ENCODE results near the gene ALX3.
"Not testable (repeated sequence)": the region's sequence is repeated elsewhere in the genome, so short reads cannot be mapped to it uniquely, and the experiment has no call there.

The ALX3 gene

DNA sequence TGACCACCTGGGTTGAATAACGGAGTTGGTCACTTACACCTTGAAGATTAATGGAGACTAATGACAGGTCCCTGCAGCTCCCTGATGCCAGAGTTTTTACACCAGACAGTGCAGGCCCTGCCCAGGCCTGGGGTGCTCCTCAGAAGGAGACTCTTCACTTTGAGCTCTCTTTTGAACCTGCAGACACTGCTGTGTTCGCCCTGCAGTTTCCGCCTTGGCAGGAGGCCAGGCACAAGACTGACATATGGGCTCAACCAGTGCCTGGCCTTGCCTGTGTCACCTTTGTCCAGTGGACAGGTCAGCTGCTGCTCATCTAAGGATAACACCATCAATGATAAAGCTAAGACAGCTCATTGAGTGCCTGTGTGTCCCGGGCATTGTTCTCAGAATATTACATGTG lies 30.8 kb downstream of the ALX3 start:
- no peak for DNase-seq

DNA sequence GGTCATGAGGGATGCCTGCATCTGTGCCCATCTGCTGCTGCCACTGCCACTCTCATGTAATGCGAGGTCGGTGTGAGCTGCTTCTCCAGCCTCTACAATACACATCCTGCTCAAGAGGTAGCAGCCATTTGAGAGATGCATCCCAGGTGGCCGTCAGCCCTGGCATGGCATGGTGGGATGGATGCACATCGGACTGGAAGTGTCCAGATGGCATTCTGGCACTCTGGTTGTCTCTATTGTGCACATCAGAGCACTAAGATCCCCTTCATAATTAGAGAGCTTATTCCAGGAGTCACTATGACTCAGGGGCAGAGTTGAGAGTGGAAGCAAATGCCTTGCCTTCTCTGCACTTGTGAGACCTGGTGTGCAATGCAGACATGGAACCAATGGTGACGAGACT lies 32.2 kb downstream of the ALX3 start:
- DNase-seq: no peak

DNA sequence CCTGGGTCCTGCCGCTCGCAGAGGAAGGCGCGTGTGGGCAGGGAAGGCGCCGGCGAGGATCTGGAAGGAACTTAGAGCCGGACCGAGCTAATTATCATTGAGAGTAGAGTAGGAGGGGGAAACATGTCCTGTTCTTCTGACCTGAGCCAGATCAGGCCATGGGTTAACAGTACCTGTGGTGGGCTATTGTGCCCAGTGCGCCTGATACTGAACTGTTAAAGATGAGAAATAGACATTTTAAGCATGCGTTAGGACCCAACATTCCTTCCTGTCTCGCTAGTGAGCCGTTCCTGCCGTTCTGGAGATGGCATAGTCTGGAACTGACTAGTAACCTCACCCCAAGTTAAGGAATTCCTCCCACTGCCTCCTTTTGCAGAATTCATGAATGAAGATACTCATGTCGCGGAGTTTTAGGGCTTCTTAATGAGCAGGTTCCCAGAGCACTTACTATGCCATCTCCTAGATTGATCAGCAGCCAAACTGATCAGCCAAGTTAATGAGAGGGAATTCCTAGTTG lies 35.2 kb downstream of the ALX3 start:
- no peak for DNase-seq

DNA sequence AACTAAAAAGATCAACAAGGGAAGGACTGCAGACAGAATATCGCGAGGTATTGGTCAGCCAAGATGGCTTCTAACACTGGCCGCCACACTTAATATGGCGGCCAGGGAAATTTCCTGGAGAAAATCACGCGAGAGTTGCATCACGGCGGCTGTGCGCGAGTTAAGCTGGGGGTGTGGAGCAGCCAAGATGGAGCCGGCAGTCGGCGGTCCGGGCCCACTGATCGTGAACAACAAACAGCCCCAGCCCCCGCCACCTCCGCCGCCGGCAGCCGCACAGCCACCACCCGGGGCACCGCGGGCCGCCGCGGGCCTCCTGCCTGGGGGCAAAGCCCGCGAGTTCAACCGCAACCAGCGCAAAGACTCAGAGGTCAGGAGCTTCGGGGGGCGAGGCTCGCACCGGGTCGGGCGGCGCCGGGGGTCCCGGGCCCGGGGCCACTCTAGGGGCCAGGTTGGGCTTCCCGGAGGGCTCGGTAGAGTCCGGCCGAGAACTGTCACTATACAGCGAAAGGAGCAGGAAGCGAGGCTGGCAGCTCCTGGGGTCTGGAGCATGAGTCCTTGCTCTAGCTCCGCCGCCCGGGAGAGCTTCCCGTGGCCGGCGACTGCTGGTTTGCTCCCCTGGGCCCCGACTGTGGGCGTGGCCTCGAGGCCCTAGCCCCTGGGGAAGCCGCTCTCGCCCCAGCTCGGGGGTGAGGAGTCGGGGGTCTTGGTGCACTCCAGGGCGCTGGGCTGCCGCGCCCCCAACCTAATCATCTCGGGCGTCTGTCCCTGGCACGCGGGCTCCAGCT lies 35.8 kb downstream of the ALX3 start, which contains the start of gene STRIP1:
Gene STRIP1, plus strand, starts transcription at position 174 of the 785 bp plus-strand sequence. Its CDS starts 14 bp downstream, at position 188.
- DNase-seq: peak; percentile 87

DNA sequence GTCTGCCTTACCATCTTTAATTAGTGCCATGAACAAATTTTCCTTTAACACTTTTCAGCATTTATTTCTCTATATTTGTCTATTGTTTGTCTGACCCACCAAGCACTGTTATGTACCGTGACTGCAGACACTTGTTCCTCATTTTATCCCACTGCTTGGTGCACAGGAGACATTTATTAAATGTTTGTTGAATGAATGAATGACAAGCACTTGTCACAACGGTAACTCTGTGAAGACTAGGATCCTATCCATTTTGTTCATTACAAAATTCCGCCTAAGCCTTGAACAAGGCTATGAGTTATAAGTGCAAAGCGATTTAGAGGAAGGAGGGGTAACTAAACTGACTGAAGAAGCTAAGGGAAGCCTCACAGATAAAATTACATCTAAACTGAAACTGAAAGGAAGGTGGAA lies 36.4 kb downstream of the ALX3 start:
- no peak for DNase-seq

DNA sequence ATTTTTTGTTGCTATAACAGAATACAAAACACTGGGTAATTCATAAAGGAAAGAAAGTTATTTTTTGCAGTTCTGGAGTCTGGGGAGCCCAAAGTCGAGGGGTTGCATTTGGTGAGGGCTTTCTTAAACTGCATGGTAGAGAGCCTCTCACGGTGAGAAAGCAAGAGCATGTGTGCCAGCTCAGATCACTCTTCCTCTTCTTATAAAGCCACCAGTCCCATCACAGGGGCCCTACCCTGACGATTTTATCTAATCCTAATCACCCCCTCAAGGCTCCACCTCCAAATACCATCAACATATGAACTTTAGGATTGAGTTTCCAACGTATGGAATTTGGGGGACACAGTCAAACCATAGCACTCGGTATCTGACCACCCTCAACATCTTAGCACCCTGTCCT lies 37.1 kb downstream of the ALX3 start:
- DNase-seq: no peak

DNA sequence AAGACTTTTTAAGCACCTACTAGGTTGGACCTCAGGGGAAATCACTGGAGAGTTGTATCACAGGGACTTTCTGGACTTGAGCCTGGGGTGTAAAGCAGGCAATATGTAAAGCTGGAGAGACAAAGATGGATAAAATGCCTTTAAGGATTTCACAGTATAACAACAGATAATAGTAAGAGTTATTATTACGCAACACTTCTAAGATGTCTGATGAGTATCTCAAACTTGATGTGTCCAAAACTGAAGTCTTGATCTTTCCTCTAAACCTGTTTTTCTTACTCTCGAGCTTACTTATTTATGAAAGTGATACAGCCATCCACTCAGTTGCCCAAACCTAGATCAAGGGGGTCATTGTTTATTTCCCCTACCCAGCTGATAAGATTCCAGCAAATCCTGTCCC lies 38.1 kb downstream of the ALX3 start:
- DNase-seq: no peak

DNA sequence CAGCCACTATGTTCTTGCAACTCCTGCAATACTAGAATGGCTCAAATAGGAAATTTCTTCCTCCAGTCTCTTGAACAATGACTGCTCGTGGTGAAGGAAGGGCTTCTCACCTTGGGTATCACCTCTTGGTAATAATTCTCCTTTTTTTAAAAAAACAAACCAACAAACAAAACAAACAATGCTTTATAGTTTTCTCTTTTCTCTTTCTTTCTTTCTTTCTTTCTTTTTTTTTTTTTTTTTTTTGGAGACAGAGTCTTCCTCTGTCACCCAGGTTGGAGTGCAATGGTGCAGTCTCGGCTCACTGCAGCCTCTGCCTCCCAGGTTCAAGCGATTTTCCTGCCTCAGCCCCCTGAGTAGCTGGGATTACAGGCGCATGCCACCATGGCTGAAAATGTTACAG lies 39.8 kb downstream of the ALX3 start:
- DNase-seq: not testable (repeated sequence)

DNA sequence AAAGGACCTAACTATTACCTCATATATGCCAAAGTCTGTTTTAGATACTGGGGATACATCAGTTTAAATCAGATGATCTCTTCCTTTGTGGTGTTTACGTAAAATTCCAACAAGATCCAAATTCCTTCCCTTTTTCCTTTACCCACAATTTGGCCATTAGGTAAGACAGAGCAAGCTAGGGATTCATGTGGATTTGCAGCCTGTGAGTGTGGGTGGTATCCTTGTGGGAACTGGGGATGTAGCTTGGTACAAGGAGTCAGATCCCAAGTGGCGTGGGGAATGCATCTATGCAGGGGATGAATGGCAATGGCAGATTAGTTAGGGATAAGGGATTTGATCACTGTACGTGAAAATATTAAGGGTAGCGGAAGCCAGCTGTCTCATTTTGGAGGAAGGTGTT lies 45.9 kb downstream of the ALX3 start:
- DNase-seq: no peak

DNA sequence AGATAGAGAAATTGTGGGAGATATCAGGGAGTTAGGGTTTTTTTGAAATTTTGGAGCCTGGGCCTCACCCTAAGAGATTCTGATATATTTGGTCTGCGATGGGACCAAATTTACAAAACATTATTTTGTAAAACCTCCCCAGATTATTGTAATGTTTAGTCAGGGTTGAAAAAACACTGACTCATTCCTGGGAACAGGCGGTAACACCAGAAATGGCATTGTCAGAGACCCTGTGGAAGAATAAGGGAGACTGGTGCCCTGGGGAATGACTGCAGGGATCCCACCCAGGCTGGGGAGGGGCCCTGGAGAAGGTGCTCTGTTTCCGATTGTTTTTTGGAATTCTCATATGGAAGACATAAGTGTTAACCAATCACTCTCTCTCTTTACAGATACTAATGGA lies 49.2 kb downstream of the ALX3 start:
- no peak for DNase-seq

DNA sequence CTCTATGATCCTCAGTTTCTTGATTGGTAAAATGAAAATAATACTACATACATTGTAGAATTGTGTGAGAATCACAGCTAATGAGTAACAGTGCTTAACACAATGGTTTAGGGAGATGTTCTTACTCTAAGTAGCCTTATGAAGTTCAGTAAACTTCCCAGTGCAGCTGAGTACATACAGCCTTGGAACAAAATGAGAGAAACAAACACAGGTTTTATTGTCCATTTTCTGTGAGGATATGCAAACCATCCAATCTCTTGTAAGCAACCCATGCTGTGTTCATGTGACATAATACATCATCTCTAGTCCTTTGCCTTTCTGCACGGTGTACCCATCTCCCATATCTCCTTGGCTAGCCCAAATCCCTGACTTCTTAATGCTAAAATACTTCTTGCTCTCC lies 50.7 kb downstream of the ALX3 start:
- DNase-seq: no peak

DNA sequence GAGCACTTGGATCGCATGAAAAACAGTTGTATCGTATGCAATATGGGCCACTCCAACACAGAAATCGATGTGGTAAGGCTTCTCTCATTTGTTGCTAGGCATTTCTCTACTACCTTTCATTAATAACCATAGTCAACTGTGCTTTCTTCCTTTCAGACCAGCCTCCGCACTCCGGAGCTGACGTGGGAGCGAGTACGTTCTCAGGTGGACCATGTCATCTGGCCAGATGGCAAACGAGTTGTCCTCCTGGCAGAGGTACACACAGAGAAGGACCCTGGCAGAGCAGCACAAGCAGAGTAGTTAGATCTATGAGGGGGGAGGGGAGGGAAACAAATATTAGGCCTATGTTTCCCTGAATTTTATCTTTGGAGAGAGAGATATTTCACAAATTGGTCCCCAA lies 52.1 kb downstream of the ALX3 start:
- DNase-seq: no peak

DNA sequence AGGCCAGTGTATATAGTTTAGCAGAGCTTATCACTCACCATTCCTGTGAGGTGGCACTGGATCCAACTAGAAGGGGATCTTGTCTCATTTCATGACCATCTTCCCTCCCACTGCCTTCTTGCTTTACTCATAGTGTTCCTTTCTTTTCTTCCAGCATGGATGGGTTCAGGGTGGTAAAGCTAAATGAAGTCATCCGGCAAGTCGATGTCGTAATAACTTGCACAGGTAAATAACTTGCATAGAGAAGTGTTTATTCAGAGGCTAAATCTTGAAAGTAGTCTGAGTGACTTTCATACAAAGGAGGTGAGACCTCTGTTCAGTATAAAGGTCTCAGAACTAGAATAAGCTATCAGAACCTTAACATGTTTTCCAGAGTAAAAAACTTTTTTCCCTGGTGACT lies 52.7 kb downstream of the ALX3 start:
- no peak for DNase-seq

DNA sequence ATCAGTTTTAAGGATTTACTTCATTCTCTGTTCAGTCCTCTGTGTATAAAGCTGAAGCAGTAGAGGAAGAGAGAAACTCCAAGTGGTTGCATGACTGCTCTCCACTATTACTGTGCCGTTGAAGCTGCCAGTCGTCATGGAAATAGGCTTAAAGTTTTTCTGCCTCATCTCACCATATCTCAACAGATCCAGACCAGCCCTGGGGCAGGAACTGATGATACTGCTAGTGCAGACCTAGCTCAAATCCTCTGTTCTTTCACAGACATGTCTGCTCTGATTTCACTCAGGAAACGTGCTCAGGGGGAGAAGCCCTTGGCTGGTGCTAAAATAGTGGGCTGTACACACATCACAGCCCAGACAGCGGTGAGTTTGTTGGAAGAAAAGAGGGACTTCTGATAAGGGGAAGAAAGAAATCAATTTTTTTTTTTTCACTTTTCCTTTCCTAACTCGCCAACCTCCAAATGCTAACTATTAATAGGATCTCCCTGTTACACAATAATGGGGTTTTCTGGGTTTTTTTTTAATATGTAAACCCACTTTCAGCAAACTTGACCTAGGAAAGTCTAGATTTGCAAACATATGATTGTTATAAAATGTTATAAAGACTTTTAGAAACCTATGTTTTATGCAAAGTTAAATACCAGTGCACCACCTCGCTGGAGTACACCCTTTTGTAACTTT lies 58.2 kb downstream of the ALX3 start:
- no peak for DNase-seq

DNA sequence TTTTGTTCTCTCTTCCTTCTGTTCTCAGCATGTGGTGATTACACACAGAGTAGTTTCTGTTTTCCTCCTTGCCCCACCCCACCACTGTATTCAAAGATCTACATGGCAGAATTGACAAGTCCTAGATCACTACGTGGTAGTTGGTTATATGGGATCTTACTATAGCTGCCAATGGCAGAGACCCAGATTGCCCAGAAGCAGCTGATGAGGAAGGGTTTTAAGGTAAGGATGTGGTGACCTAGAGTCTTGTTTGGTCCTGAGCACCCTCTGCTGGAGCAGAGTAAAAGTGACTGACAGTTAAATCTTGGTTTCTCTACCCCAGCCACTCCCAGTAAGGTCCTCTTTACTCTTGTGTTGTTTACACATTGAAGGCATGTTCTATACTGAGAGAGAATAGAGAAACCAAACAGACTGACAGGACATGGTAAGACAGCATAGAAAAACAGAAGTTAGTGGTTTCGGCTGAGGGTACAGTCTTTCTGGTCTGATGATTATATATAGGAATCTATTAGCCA lies 58.9 kb downstream of the ALX3 start:
- DNase-seq: peak; percentile 8
